CD14-positive monocyte (primary cell): ENCODE results near the gene RHOH. TPM values are rescaled to one million over a fixed set of nuclear protein-coding genes. Genes with fewer than 3 reads are reported as not detected.
A peak's percentile ranks its signal among the peaks of the same experiment; 100 is the strongest.
"Not testable (repeated sequence)": the region's sequence is repeated elsewhere in the genome, so short reads cannot be mapped to it uniquely, and the experiment has no call there.

ENCODE experiments used
- DNase-seq, 3 donors: peaks; one replicate each; pipeline ENCODE4 v3.0.0-alpha.2; 2011 to 2022
- H2AFZ ChIP-seq: 2 replicates; pipeline ENCODE4 v1.6.0; 2012; ENCODE audit warnings: mild to moderate bottlenecking, low read depth, low read length, inconsistent platforms; ENCODE audit not compliant: insufficient read depth, poor library complexity, severe bottlenecking
- H3K27ac ChIP-seq, 2 donors: 1 replicate in 1 of 2; 2 replicates in 1 of 2; pipeline ENCODE4 v1.5.1; 2012 to 2013; ENCODE audit warnings: low read length in 2 of 2, control low read depth in 1 of 2, inconsistent platforms in 1 of 2, low read depth in 1 of 2, mild to moderate bottlenecking in 1 of 2
- H3K27me3 ChIP-seq, 2 donors: one replicate each; pipeline versions ENCODE4 v1.6.0 to v1.6.1; 2011 to 2013; ENCODE audit warnings: low read length in 2 of 2; ENCODE audit not compliant: control insufficient read depth in 2 of 2, insufficient read depth in 2 of 2
- H3K36me3 ChIP-seq, 2 donors: replicated peaks in 1 of 2; 1 replicate in 1 of 2; 2 replicates in 1 of 2; pipeline versions ENCODE4 v1.5.1 to v1.6.1; 2012 to 2013; ENCODE audit warnings: low read length in 2 of 2, control low read depth in 1 of 2, inconsistent platforms in 1 of 2, mild to moderate bottlenecking in 1 of 2; ENCODE audit not compliant: insufficient read depth in 2 of 2, control insufficient read depth in 1 of 2
- H3K4me1 ChIP-seq, 2 donors: 1 replicate in 1 of 2; 2 replicates in 1 of 2; pipeline versions ENCODE4 v1.5.1 to v1.6.1; 2012 to 2013; ENCODE audit warnings: low read length in 2 of 2, control low read depth in 1 of 2, inconsistent platforms in 1 of 2, mild to moderate bottlenecking in 1 of 2, moderate library complexity in 1 of 2; ENCODE audit not compliant: insufficient read depth in 2 of 2, control insufficient read depth in 1 of 2
- H3K4me2 ChIP-seq: replicated peaks from 2 replicates; pipeline ENCODE3; 2012; ENCODE audit warnings: low read length, moderate library complexity, mild to moderate bottlenecking; ENCODE audit not compliant: poor library complexity, severe bottlenecking; ENCODE audit errors: extremely low read depth
- H3K4me3 ChIP-seq, 3 experiments: fragments of 200-600 bp in 1 of 3; sonication (generic) in 1 of 3; replicated peaks in 1 of 3; 1 replicate in 2 of 3; 2 replicates in 1 of 3; pipeline ENCODE4 v1.5.1; 2011 to 2013; ENCODE audit warnings: low read length in 3 of 3, mild to moderate bottlenecking in 3 of 3, control low read depth in 2 of 3, low read depth in 2 of 3, inconsistent platforms in 1 of 3, moderate library complexity in 1 of 3
- H3K79me2 ChIP-seq: 2 replicates; pipeline ENCODE4 v1.6.0; 2012; ENCODE audit warnings: mild to moderate bottlenecking, control low read depth, inconsistent platforms, low read length, moderate library complexity; ENCODE audit not compliant: insufficient read depth
- H3K9ac ChIP-seq: 2 replicates; pipeline ENCODE4 v1.6.0; 2017; ENCODE audit warnings: low read length, mild to moderate bottlenecking; ENCODE audit not compliant: insufficient read depth, poor library complexity, severe bottlenecking
- H3K9me3 ChIP-seq, 2 donors: replicated peaks in 1 of 2; 1 replicate in 1 of 2; 2 replicates in 1 of 2; pipeline versions ENCODE4 v1.5.1 to v1.6.1; 2012 to 2013; ENCODE audit warnings: low read length in 2 of 2, control low read depth in 1 of 2; ENCODE audit not compliant: control insufficient read depth in 1 of 2, insufficient read depth in 1 of 2
- H4K20me1 ChIP-seq: 2 replicates; pipeline ENCODE4 v1.6.0; 2012; ENCODE audit warnings: mild to moderate bottlenecking, low read length, control low read depth, moderate library complexity; ENCODE audit not compliant: insufficient read depth
- H3K27ac Mint-ChIP-seq, 7 donors: one replicate each; pipeline ENCODE4 v1.8.0; 2020; ENCODE audit warnings: mild to moderate bottlenecking in 7 of 7, mixed read lengths in 7 of 7, moderate library complexity in 6 of 7, inconsistent platforms in 2 of 7
- H3K27me3 Mint-ChIP-seq, 3 donors: one replicate each; pipeline ENCODE4 v1.8.0; 2021 to 2022; ENCODE audit warnings: low read depth in 3 of 3, mild to moderate bottlenecking in 3 of 3, mixed read lengths in 3 of 3, moderate library complexity in 3 of 3, inconsistent platforms in 1 of 3
- H3K36me3 Mint-ChIP-seq, 2 donors: one replicate each; pipeline ENCODE4 v1.8.0; 2020; ENCODE audit warnings: mixed read lengths in 2 of 2, inconsistent platforms in 1 of 2, mild to moderate bottlenecking in 1 of 2
- H3K4me1 Mint-ChIP-seq: one replicate; pipeline ENCODE4 v1.8.0; 2020; ENCODE audit warnings: mild to moderate bottlenecking, mixed read lengths
- H3K4me3 Mint-ChIP-seq, 2 donors: one replicate each; pipeline ENCODE4 v1.8.0; 2020; ENCODE audit warnings: mild to moderate bottlenecking in 2 of 2, mixed read lengths in 2 of 2, moderate library complexity in 1 of 2
- H3K9me3 Mint-ChIP-seq, 7 donors: one replicate each; pipeline ENCODE4 v1.8.0; 2020 to 2022; ENCODE audit warnings: mixed read lengths in 7 of 7, mild to moderate bottlenecking in 6 of 7, moderate library complexity in 6 of 7, inconsistent platforms in 2 of 7
- WGBS: methylation state at CpG from one replicate; pipeline ENCODE4 v1.1.5; 2013; ENCODE audit warnings: missing lambda C conversion rate; ENCODE audit not compliant: insufficient coverage; 5-methylcytosine and 5-hydroxymethylcytosine counted together
- intact Hi-C, 2 donors: fragments of 100-400 bp; cut with micrococcal nuclease; formaldehyde crosslinking; loops; one replicate each; pipeline versions ENCODE4 v1.15.0 to v1.15.1; 2023
- polyA minus RNA-seq: library from RNA; depleted of rRNA, polyadenylated mRNA; stranded (reverse); fragments of >200 nt; gene quantifications from 2 replicates; pipeline ENCODE4 v1.2.3, GENCODE V29; 2012
- polyA plus RNA-seq, 3 donors: library from polyadenylated mRNA; depleted of rRNA in 1 of 3; unstranded in 2 of 3; stranded (reverse) in 1 of 3; fragments of 300-500 nt in 2 of 3; fragments of >200 nt in 1 of 3; fragmentation: Illumina TruSeq in 2 of 3; gene quantifications; 1 replicate in 2 of 3; 2 replicates in 1 of 3; pipeline ENCODE4 v1.2.3, GENCODE V29; 2012 to 2021
- total RNA-seq, 12 experiments: library from RNA in 1 of 12; stranded (reverse) in 1 of 12; fragments of 120-200 nt in 1 of 12; gene quantifications; one replicate each; pipeline ENCODE4 v1.2.4 and lab custom pipeline; 2013 to 2026; ENCODE audit warnings: mixed read lengths in 6 of 12, inconsistent platforms in 1 of 12
- TF ChIP-seq, protein P1 (sequence below): fragments of 200-600 bp; IDR thresholded peaks from one replicate; pipeline ENCODE4 v1.8.0; 2022; ENCODE audit warnings: antibody characterized with exemption, mild to moderate bottlenecking

The RHOH gene
- 0.71 TPM for total RNA-seq (2013)
- polyA plus RNA-seq (1 to 10 TPM in 2 of 3 donors, under 1 TPM in 1; 0.16 to 1.4 (median 1.2) TPM), polyA minus RNA-seq (0.72 and 0.83 TPM in 2 replicates), total RNA-seq (lab: John Stamatoyannopoulos, UW) (1.7 to 28.9 (median 11.7) reads per million in 11 experiments)

GRCh38 chr4:40196724-40197281 lies at the start of gene RHOH:
RHOH (plus strand) TSS chr4:40197031; CDS start chr4:40243387, 46,356 bp downstream.
- TF ChIP-seq, protein P1, sequence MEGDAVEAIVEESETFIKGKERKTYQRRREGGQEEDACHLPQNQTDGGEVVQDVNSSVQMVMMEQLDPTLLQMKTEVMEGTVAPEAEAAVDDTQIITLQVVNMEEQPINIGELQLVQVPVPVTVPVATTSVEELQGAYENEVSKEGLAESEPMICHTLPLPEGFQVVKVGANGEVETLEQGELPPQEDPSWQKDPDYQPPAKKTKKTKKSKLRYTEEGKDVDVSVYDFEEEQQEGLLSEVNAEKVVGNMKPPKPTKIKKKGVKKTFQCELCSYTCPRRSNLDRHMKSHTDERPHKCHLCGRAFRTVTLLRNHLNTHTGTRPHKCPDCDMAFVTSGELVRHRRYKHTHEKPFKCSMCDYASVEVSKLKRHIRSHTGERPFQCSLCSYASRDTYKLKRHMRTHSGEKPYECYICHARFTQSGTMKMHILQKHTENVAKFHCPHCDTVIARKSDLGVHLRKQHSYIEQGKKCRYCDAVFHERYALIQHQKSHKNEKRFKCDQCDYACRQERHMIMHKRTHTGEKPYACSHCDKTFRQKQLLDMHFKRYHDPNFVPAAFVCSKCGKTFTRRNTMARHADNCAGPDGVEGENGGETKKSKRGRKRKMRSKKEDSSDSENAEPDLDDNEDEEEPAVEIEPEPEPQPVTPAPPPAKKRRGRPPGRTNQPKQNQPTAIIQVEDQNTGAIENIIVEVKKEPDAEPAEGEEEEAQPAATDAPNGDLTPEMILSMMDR: no peak
- Histone ChIP-seq H3K79me2 (peaks cover 24% of the 10 kb centered on the region), H3K27me3 (no peaks in the 10 kb centered on the region), H3K4me3 (peak within 1 kb of the TSS; percentile 17 to 67 (median 50)), H3K9me3 (no peaks in the 10 kb centered on the region), H3K27ac (no peak within 1 kb of the TSS), H3K4me1 (peaks cover 55 to 72% of the 10 kb centered on the region in 2 donors), H2AFZ (peak within 1 kb of the TSS; percentile 80), H4K20me1 (no peaks in the 10 kb centered on the region), H3K9ac (peak within 1 kb of the TSS; percentile 29), H3K4me2 (peak within 1 kb of the TSS; percentile 74), H3K36me3 (no peaks in the 10 kb centered on the region)
- Mint-ChIP-seq H3K27ac (peak within 1 kb of the TSS in 5 of 7 donors; percentile 56 to 87 (median 72)), H3K4me1 (peaks cover 73% of the 10 kb centered on the region), H3K27me3 (peaks cover 3 to 9% (median 3%) of the 10 kb centered on the region in 3 donors), H3K9me3 (peaks cover 0 to 1% (median 0%) of the 10 kb centered on the region in 7 donors), H3K4me3 (peak within 1 kb of the TSS; percentile 77 to 87), H3K36me3 (no peaks in the 10 kb centered on the region)
- intact Hi-C loops: no loop called here
- DNase-seq: peak; percentile 15 to 48 (median 18)
- 0% methylated on average over 8 of the region's 14 CpGs for WGBS

DNA sequence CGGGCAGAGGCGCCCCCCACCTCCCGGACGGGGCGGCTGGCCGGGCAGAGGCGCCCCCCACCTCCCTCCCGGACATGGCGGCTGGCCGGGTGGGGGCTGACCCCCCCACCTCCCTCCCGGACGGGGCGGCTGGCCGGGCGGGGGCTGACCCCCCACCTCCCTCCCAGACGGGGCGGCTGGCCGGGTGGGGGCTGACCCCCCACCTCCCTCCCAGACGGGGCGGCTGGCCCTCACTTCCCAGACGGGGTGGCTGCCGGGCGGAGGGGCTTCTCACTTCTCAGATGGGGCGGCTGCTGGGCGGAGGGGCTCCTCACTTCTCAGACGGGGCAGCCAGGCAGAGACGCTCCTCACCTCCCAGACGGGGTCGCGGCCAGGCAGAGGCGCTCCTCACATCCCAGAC lies 49.3 kb upstream of the RHOH start:
- H3K36me3 ChIP-seq: peaks cover 12 to 25% of the 10 kb centered on the region in 2 donors
- H3K4me3 ChIP-seq, H4K20me1 ChIP-seq, H3K27ac ChIP-seq, H3K9me3 ChIP-seq, H3K4me1 Mint-ChIP-seq, H3K27me3 Mint-ChIP-seq, H3K27ac Mint-ChIP-seq, H3K4me3 Mint-ChIP-seq, H3K4me1 ChIP-seq, H3K4me2 ChIP-seq, H2AFZ ChIP-seq, DNase-seq, H3K9ac ChIP-seq, H3K27me3 ChIP-seq, H3K9me3 Mint-ChIP-seq, H3K79me2 ChIP-seq, intact Hi-C loops: not testable (repeated sequence)
- no CpG with 5 or more reads among the region's 31 CpGs for WGBS
- peaks cover 25 to 41% of the 10 kb centered on the region in 2 donors for H3K36me3 Mint-ChIP-seq
